NCI-H2227 (cell line): Measurements from ENCODE around the gene NOL12.
"Not testable (repeated sequence)": the region's sequence is repeated elsewhere in the genome, so short reads cannot be mapped to it uniquely, and the experiment has no call there.

Source experiments
- DNase-seq: peaks from one replicate; lab custom pipeline; 2025; ENCODE audit not compliant: unreplicated experiment; lab: John Stamatoyannopoulos, UW

The NOL12 gene

DNA sequence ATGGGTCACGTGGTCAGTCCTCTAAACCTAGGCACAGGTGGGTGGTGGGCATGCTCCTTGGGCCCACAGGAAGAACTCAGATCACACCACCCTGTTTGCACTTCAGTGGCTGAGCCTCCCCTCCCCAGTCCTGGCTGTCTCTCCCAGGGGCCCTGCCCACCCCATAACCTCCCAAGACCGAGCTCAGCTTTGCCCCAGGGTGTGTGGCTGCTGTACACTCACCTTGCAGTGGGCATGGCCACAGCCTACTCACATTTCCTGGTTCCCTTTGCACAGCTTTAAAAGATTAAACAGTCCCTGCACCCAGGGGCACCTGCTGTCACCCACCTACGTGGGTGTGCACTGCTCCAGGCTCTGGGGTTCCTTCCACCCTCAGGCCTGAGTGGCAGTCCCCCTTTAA lies 24.5 kb downstream of the NOL12 start:
- no peak for DNase-seq

GRCh38 chr22:37711490-37711889 lies 25.3 kb downstream of the NOL12 start:
- no peak for DNase-seq

DNA sequence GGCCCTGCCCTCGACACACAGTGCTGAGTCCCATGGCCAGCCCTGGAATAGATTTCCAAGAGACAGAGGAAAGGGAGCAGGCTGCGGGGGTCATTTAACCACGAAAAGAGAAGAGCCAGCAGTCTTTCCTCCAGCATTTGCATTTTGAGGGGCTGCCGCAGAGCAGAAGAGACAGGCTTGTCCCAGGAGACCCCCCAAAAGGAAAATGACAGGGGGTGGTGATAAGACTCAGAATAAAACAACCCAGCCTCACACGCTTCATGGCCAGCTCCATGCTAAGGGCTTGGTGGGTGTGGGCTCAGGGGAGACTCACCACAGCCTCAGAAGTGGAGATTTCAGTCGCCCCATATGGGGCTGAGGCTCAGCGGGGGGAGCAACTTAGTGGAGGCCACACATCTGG lies 27.6 kb downstream of the NOL12 start:
- DNase-seq, result no peak

DNA sequence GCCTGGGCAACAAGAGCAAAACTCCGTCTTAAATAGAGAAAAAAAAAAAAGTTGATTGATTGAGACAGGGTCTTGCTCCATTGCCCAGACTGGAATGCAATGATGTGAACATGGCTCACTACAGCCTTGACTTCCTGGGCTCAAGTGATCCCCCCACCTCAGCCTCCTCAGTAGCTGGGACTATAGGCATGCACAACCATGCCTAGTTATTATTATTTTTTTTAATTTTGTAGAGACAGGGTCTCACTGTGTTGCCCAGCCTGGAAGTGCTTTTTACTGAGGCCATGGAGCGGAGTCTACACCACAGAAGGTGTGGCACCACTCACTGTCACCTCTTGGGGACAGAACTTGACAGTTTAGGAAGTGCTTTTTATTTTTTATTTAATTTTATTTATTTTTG lies 28.5 kb downstream of the NOL12 start:
- no peak for DNase-seq

DNA sequence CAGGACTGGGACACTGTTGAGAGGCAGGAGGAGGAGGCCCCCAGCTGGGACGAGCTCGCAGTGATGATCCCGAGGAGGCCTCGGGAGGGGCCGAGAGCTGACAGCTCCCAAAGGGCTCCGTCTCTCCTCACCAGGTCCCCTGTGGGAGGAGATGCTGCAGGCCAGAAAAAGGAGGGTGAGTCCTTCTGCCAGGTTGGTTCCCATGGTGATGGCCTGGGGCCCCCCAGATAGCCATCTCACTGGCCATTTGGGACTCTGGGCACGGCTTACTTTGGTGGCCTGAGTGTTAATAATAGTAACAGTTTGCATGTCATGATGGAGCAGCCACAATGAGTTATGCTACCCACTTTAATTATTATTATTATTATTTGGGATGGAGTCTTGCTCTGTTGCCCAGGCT lies 29.6 kb downstream of the NOL12 start:
- DNase-seq, result no peak

- DNase-seq, result no peak
Measured at GRCh38 chr22:37716708-37717107, 30.6 kb downstream of the NOL12 start.

GRCh38 chr22:37717235-37717634 lies 31.1 kb downstream of the NOL12 start:
- DNase-seq, result not testable (repeated sequence)

DNA sequence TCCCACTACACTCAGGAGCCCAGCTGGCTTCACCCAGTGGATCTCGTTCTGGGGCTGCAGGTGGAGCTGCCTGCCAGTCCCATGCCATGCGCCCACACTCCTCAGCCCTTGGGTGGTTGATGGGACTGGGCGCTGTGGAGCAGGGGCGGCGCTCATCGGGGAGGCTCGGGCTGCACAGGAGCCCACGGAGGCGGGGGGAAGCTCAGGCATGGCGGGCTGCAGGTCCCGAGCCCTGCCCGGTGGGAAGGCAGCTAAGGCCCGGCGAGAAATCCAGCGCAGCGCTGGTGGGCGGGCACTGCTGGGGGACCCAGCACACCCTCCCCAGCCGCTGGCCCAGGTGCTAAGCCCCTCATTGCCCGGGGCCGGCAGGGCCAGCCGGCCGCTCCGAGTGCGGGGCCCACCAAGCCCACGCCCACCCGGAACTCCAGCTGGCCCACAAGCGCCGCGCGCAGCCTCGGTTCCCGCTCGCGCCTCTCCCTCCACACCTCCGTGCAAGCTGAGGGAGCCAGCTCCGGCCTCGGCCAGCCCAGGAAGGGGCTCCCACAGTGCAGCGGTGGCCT lies 31.7 kb downstream of the NOL12 start:
- not testable (repeated sequence) for DNase-seq

- DNase-seq, result no peak
Measured at GRCh38 chr22:37725551-37726240, 39.6 kb downstream of the NOL12 start.

DNA sequence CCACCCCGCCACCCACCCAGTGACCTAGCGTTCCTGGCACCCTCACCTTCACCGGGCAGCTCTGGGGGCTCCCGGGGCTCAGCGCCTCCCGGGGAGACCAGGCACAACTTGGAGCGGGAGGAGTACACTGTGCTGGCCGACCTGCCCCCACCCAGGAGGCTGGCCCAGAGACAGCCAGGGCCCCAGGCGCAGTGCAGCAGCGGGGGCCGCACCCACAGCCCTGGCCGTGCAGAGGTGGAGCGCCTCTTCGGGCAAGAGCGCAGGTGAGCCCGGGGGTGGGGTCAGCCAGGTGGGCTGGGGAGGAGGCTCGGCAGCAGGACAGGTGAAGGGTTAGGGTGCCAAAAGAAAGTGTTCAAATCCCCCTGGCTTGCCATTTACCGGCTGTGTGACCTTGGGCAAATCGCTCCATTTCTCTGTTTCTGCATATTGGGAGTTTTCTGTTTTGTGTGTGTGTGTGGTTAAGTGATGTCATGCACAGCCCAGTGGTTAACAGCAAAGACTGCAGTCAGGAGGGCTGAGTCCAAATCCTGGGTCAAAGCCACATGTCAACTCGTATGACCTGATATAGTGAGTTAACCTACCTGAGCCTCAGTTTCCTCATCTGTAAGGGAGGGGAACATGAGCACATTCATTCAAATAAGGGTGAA lies 40.2 kb downstream of the NOL12 start:
- no peak for DNase-seq

- no peak for DNase-seq
Measured at GRCh38 chr22:37728620-37729019, 42.5 kb downstream of the NOL12 start.

DNA sequence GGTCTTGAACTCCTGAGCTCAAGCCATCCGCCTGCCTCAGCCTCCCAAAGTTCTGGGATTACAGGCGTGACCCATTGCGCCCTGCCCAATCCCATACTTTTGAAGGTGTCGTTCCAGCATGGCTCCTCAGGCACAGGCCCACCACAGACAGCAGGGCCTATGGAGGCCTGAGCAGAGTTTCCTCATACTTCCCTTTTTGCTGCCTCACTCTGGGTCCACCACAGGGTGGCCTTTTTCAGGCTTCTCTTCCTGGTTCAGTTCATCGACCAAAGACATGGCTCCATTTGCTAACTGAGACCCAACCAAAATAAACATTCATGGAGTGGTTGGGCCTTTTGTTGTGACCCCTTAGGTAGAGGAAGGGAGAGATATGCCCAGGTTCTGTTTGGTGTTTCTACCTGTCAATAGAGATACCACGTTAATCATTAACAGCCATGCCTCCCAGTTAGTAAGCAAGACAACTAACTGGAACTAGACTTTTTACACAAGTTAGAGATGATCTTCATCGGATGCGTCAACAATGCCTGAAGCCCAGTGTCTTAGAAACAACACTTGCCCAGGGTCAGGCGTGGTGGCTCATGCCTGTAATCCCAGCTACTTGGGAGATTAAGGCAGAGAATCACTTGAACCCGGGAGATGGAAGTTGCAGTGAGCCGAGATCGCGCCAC lies 45.8 kb downstream of the NOL12 start:
- no peak for DNase-seq

GRCh38 chr22:37732699-37733607 lies 46.8 kb downstream of the NOL12 start:
- DNase-seq, result no peak

DNA sequence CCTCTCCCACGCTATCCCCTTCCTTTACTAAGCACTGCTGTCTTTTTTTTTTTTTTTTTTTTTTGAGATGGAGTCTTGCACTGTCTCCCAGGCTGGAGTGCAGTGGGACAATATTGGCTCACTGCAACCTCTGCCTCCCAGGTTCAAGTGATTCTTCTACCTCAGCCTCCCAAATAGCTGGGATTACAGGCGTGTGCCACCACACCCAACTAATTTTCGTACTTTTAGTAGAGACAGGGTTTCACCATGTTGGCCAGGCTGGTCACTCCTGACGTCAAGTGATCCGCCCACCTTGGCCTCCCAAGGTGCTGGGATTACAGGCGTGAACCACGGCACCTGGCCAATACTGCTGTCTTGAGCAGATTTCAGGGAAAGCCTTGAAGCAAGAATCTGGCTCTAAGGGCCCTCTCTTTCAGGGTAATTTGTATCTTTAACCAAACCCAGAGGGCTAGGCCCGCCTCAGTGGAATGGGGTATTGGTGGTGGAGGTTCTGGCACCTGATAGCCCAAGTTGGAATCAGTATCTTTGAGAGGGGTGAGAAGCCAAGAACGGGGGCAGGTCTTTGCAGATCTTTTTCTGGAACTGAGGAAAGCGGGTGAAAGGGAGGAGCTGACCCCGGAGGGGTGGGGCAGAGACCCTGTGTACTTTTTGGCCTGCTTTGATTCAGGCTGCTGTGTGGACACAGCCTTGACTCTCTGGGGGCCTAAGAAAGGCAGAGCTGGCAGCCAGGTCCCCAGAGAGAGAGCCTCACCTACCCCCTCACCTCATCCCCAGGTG lies 47.7 kb downstream of the NOL12 start:
- no peak for DNase-seq

DNA sequence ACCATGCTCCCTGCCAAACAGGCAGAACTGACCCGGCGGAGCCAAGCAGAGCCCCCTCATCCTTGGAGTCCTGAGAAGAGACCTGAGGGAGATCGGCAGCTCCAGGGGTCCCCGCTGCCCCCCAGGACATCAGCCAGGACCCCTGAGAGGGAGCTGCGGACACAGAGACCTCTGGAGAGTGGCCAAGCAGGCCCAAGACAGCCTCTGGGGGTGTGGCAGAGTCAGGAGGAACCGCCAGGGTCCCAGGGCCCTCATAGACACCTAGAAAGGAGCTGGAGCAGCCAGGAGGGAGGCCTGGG lies 48.2 kb downstream of the NOL12 start:
- DNase-seq, result no peak

GRCh38 chr22:37734964-37735451 lies 48.9 kb downstream of the NOL12 start:
- DNase-seq, result no peak

GRCh38 chr22:37739035-37739434 lies 52.9 kb downstream of the NOL12 start:
- DNase-seq, result no peak

- no peak for DNase-seq
Measured at GRCh38 chr22:37739611-37740049, 53.5 kb downstream of the NOL12 start.

GRCh38 chr22:37740455-37741311 lies 54.5 kb downstream of the NOL12 start:
- no peak for DNase-seq
